ENCODE measurements around the gene TAF3.

TAF3 gene

DNA sequence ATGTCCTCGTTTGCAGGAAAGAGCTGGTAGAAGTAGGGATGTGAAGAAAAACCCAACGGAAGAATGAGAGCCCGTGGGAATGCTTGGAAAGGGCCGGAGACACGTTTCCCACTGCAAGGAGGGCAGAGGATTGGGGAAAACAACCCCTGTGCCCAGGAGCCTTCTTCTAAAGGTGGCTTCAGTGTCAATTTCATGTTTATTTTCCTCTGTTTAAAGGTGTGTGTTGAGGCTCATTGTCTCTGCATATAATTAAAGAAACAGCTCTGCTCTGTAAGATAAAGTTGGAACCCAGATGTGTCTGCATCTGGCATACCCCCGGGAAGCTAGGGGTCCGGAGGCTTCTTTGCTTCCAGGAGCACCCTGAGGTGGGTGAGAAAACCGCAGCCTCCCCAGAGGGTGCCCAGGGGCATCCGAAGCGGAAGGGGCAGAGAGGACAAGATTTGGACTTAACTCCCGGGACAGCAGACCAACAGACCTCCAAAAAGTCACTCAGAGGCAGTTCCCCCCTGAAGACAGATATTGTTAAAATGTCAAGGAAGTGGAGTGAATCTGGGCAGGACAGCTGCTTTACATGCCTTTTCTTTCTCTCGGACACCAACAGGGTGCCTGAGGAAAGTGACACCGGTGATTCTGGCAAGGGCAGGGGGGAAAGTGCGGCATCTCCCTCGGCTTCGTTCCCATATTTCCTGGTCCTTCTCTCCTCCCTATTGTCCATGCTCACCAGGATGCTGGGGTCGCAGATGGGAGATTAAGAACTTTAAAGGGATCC is 227.6 kb downstream of the TAF3 start:
- FAIRE-seq: no peak
- TF ChIP-seq POLR2A (IDR thresholded peaks at IDR 0.05; ENCODE audit: low read depth, low read length): no peak
- no peak for DNase-seq (ENCODE audit: insufficient read length, low spot score)

DNA sequence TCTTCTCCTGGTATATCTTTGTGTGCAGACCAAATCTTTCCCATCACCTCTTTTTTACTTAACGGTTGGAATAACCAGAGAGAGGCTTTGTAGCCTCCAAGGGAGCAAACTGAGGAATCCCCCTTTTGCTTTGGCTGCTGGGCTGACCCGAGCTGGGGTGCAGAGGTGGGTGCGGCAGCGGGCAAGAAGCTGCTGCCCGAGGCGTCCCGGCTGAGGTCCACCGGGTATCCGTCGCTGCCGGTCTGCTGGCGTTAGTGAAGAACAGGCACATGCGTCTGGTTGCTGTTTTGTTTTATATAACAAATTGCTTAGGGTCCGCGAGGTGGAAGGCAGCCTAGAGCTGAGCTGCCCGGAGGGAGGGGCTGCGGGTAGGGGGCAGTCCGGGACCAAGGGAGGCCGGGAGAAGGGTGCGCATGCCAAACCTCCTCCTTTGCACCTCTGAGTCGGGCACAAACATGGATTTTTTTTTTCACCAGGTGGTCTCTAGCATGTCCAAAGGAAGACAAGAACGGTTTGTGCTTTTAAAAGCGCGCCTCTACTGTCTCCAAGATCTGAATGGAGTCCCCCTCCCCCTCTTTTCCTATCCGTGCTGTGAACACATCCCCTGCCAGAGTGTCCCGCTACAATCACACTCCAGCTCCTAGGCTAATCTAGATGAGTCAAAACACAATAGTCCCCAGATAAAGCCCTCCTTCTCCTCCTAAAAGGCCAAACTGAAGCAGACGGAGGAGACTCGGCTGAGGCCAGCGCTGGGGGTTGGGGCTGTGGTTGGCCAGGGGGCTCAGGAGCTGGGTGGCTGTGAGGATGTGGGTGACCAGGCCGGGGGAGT is 229.4 kb downstream of the TAF3 start:
- no peak for FAIRE-seq
- no peak for TF ChIP-seq POLR2A (IDR thresholded peaks at IDR 0.05; ENCODE audit: low read depth, low read length)
- no peak for DNase-seq (ENCODE audit: insufficient read length, low spot score)

DNA sequence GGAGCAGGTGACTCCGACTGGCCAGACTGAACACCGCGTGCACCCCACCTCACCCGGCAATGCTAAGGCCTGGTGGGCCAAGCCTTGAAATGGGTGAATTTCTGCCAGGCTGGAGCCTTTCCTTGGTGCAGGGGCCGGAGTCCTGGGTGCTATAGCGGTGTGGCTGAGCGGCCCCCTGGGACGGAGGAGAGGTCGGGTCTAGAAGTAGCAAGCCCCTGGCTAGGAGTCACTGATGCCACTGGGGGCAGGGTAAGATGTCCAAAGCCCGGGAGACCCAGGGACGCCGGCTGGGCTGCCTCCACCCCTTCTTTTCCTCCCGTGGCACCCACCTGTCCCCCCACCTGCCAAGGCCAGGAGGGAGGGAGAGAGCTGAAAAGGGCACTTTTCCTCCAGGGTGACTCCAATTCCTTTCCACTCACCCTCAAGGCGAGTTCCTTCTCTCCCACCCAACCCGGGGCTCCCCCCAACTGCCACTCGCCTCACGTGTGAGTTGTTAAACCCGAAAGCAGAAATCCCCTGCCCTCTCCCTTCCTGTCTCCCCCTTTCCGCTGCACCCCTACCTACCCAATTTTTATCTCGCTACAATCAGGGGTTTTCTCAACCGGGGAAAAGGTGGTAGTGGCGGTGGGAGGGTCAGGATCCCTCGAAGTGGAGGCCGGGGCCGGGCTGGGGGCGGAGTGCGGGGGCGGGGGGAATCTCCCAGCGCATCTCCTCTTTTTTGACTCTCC is 230.1 kb downstream of the TAF3 start:
- no peak for FAIRE-seq

DNA sequence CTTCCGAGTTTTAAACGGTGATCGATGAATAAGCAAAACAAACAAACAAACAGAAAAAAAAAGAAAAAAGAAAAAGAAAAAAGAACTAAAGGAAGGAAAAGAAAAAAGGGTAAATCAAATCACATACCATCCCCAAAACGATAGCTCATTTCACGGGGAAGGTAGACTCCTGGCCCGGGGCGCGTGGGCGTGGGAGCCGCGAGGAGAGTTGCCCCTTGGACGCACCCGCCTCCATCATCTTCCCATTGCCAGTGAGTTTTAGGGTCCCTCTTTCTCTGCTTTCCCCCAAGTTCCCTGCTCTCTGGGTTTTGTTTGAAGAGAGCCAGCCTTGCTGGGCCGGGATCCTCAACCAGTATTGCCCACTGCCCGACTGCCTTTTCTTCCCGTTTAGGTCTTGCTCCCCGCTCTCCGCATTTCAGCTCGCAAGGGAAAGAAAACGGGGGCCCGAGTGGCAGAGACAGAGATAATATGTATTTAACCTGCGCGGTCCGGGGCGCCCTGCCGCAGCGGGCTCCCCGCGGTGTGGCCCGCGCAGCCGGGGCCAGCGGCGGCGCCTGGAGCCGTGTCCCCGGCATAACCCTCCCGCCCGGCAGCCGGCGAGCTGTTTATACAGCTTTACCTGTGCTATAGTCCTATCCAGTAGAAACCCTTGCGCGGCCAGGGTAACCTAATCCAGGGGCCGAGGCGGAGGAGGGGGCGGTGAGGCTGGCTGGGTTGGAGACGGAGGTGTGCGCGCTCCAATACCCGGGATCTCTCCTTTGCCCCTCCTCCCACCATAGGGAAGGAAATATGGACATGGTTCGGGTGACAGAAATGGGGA is 230.9 kb downstream of the TAF3 start:
- DNase-seq (ENCODE audit: insufficient read length, low spot score) (no peak), FAIRE-seq (no peak)
- no peak for TF ChIP-seq POLR2A (IDR thresholded peaks at IDR 0.05; ENCODE audit: low read depth, low read length)

More for the DNA sequence above, 230.1 kb downstream of the TAF3 start:
- no peak for TF ChIP-seq POLR2A (IDR thresholded peaks at IDR 0.05; ENCODE audit: low read depth, low read length)
- DNase-seq (ENCODE audit: insufficient read length, low spot score): no peak

DNA sequence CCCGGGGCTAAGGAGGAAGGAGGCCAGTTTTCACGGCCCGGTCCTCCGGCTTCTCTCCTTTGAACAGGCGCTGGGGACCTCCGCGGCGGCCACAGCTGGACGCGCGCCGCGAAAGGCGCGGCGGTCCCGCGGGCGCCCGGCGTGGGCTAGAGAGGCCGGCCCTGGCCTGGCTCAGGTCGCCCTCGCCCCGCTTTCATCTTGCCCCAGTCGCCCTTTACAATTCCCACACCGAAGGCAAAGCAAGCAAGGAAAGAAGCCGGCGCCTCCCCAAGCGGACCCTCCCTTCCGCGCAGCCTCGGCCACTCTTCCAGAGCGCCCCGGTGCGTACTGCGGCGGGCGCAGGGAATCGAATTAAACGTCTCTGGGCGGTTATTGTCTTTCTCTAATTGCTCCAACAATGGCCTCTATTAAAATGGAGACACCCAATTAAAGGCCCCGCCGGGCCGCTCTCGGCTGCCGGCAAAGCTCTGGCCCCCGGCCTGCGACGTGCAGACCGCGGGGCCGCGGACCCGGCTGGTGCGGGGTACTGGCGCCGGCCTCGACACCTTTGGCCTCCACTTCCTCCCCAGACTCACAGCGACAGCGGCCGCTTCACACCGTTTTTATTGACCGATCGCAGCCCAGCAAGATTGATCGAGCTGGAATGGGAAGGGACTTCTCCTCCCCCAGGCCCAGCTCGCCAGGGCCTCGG is 231.7 kb downstream of the TAF3 start:
- DNase-seq (ENCODE audit: insufficient read length, low spot score): no peak
- TF ChIP-seq POLR2A (IDR thresholded peaks at IDR 0.05; ENCODE audit: low read depth, low read length): no peak
- no peak for FAIRE-seq

DNA sequence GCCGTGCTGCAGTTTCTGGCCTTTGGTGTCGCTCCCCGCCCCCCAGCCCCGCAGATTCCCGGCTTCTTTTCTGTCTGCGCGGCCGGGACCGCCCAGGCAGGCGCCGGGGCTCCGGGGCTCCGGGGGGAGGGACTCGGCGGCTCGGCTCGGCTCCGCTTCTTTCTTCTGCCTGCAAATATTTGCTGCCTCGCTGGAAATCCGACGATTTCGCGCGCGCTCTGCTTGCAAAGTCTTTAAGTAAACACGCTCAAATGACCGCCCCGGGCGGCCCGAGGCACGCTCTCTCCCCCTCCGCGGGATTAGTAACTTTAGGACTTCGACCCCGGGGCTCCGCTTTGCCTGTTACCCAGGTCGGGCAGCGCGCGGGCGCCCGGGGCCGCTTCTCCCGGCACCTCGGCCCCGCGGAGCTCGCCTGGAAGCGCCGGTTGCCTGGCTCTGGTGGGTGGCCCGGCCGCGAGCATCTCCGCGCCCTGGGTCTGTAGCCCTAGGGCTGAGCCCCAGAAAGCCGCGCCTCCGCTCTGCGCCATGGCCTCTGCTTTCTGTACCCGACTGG is 232.3 kb downstream of the TAF3 start:
- no peak for TF ChIP-seq POLR2A (IDR thresholded peaks at IDR 0.05; ENCODE audit: low read depth, low read length)
- DNase-seq (ENCODE audit: insufficient read length, low spot score): no peak
- no peak for FAIRE-seq

DNA sequence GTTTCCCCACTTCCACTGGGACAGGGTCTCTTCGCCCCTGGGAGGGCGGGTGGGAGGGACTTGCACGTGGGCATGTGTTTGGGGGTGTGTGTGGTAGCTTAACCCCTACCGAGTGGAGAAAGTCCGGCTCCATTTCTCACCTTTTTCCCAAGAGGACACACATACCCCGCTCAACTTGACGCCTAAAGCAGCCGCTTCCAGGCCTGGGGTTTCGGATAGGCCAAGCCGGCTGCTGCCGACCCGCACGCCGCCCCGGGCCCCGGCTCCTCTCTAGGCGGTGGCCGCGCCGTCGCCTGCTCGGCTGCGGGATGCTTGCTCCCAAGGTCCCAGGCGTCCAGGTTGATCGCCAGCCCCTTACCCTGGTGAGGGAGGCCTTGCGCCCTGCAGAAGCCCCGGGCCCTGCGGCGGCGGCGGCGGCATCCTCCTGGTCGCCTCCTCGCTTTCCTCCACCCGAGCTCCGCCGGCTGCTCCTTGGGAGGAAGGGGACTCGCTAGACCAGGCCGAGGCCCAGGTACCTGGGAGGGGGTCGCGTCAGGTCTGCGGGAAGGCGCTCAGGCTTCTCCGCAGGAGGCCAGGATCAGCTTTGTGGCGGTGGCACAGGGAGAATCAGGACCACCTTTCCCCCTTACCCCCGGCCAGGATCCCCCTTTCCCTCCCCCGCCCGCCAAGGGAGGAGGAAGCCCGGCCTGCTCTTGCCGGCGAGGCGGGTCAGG is 233.0 kb downstream of the TAF3 start:
- no peak for TF ChIP-seq POLR2A (IDR thresholded peaks at IDR 0.05; ENCODE audit: low read depth, low read length)
- FAIRE-seq (no peak), DNase-seq (ENCODE audit: insufficient read length, low spot score) (no peak)

DNA sequence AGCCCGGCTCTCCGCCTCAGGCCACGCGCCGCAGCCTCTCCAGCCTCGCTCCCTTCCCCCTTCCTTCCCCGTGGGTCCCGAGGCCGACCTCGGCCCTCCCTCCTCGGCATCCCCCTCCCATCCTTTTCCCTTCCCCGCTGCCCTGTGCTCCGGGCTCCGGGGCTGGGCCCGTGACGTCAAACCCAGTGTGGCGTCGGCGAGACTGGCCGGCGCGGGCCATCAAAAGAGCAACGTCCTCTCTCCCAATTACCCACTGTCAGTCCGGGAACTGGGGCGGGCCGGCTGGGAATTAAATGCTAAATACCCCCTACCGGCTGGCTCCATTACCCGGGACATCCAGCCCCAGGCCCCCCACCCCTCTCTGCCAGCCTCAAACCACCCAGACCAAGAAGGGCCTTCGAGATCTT is 233.5 kb downstream of the TAF3 start:
- no peak for TF ChIP-seq POLR2A (IDR thresholded peaks at IDR 0.05; ENCODE audit: low read depth, low read length)
- FAIRE-seq: no peak
- no peak for DNase-seq (ENCODE audit: insufficient read length, low spot score)

DNA sequence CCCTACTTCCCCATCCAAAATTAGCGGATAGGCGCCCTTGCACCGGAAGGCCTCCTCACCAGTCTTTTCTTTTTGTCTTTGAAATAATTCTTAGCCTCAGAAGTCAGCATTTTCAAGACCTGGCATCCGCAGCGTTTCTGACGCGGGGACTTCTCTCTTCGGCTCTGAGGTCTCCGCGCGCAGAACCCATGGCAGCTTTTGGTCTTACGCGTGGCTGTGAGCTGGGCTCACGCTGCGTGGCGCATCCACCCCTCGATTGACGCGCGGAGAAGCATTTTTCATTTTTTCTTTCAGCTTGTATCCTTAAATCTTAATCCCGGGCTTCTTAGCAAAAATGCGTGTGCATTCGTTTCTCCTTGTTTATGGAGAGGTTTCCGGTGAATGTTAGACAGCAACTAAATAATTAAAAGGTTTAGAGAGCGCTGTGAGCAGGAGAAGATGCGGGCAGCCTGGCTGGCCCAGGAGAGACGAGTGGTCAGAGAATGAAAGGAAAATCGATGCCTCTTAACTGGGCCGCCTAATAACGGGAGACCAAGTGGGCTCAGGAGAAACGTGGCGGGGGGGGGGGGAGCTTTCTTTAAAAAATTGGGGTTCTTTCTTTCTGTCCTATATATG is 234.1 kb downstream of the TAF3 start:
- FAIRE-seq (no peak), DNase-seq (ENCODE audit: insufficient read length, low spot score) (no peak)
- no peak for TF ChIP-seq POLR2A (IDR thresholded peaks at IDR 0.05; ENCODE audit: low read depth, low read length)

DNA sequence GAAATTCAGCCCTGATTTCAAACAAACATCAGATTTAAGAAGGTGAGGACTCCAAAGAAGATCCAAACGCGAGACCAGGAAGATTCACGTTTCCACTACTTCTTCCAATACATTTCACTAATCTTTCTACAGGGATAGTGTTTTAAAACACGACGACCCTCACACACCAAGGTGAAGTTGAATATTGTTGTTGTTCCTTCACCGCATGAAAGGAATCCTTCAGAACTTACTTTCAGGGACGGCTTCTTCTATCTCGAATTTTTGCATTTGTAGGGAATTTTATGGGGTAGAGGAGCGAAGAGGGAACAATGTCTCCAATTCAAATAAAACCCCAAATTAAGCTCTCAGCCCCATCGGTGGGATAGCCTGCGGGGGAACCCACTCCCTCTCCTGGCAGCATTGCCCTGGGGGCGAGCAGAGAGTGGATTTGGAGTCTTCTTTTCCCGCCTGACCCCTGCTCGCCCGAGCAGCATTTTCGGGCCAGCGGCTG is 234.7 kb downstream of the TAF3 start:
- no peak for FAIRE-seq
- no peak for TF ChIP-seq POLR2A (IDR thresholded peaks at IDR 0.05; ENCODE audit: low read depth, low read length)
- no peak for DNase-seq (ENCODE audit: insufficient read length, low spot score)

DNA sequence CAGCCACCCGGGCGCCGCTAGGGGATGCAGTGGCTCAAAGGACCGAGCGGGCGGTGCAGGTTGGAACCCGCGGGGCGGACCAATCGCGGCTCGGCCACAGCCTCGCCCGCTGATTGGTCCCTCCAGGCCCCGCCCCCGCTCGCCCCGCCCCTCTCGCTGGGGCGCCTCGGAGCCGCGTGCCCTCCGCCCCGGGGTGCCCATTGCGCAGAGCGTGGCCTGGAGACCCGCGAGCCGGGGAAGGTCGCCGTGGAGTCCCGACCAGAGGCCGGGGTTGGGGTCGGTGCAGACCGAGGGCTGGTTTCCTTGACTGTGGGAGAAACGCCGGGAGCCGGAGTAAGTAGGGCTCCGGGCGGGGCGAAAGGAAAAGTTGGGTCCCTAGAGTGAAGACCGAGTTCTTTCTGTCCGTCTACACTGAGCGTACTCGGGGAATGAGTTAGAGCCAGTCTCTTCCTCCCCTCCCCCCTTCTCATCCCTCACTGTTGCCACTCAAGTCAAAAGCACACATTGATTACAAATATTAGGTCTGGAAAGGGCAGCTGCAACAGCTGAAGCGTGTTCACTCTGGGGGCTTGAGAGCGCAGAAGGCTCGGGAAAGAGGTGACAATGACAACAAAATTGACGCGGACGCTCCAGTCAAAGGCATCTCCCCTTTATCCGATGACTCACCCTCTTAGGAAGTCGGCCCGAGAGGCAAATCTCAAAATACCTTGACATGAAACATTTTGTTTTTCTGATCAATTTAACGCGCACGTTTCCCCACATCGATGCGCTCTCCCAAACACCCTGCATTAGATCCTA is 235.3 kb downstream of the TAF3 start:
- DNase-seq (ENCODE audit: insufficient read length, low spot score): peak; percentile 97
- FAIRE-seq: no peak
- TF ChIP-seq POLR2A (IDR thresholded peaks at IDR 0.05; ENCODE audit: low read depth, low read length): no peak
